Peyer's patch (tissue), 4 donors: Measurements from ENCODE around the gene PTPN12. TPM values are rescaled to one million over a fixed set of nuclear protein-coding genes. Genes with fewer than 3 reads are reported as not detected.
A peak's percentile ranks its signal among the peaks of the same experiment; 100 is the strongest.

ENCODE experiments used
- DNase-seq, 3 donors: peaks; one replicate each; pipeline ENCODE4 v3.0.0-alpha.2; 2017 to 2019
- H3K27ac ChIP-seq, 4 donors: fragments of 200-600 bp; sonication (generic); one replicate each; pipeline ENCODE4 v1.5.1; 2016 to 2019
- H3K27me3 ChIP-seq, 2 donors: fragments of 200-600 bp; sonication (generic); one replicate each; pipeline ENCODE4 v1.5.1; 2019
- H3K36me3 ChIP-seq, 3 donors: fragments of 200-600 bp; sonication (generic); one replicate each; pipeline ENCODE4 v1.5.1; 2016 to 2019
- H3K4me1 ChIP-seq, 4 donors: fragments of 200-600 bp; sonication (generic); one replicate each; pipeline ENCODE4 v1.5.1; 2016 to 2019
- H3K4me3 ChIP-seq, 4 donors: fragments of 200-600 bp; sonication (generic); 1 replicate in 3 of 4; 2 replicates in 1 of 4; pipeline ENCODE4 v1.5.1; 2016 to 2019; ENCODE audit warnings: mild to moderate bottlenecking in 1 of 4
- H3K9me3 ChIP-seq, 4 donors: fragments of 200-600 bp; sonication (generic); one replicate each; pipeline ENCODE4 v1.5.1; 2016 to 2019; ENCODE audit warnings: mild to moderate bottlenecking in 1 of 4
- POLR2A ChIP-seq, 2 donors: fragments of 450-650 bp; IDR thresholded peaks; one replicate each; pipeline ENCODE4 v1.5.1; 2017; ENCODE audit warnings: antibody characterized with exemption in 2 of 2, mild to moderate bottlenecking in 2 of 2, moderate library complexity in 2 of 2
- total RNA-seq, 4 donors: library from RNA; depleted of rRNA; stranded (reverse); fragments of >200 nt; gene quantifications; one replicate each; pipeline ENCODE4 v1.1.0, GENCODE V29; 2016
- TF ChIP-seq, protein P1 (sequence below), 6 experiments: fragments of 450-650 bp in 4 of 6; fragments of 200-600 bp in 2 of 6; sonication (generic) in 1 of 6; IDR thresholded peaks; one replicate each; pipeline ENCODE4 v1.5.1; 2017 to 2019; ENCODE audit warnings: antibody characterized with exemption in 6 of 6, mild to moderate bottlenecking in 3 of 6, moderate library complexity in 1 of 6

The PTPN12 gene
- total RNA-seq: 100 to 1,000 TPM in 1 of 4 donors, 10 to 100 TPM in 3; 41.3 to 176 (median 66.9) TPM

GRCh38 chr7:77537136-77537777, at the start of gene PTPN12:
Gene PTPN12, plus strand, starts transcription at chr7:77537295. Its CDS starts 252 bp downstream, at chr7:77537547.
- H3K27me3 ChIP-seq: no peaks in the 10 kb centered on the region
- DNase-seq: peak in 2 of 3 donors; percentile 41 to 73
- H3K4me3 ChIP-seq: peak within 1 kb of the TSS; percentile 85 to 95 (median 92)
- TF ChIP-seq POLR2A (IDR thresholded peaks at IDR 0.05): no peak
- TF ChIP-seq, protein P1, sequence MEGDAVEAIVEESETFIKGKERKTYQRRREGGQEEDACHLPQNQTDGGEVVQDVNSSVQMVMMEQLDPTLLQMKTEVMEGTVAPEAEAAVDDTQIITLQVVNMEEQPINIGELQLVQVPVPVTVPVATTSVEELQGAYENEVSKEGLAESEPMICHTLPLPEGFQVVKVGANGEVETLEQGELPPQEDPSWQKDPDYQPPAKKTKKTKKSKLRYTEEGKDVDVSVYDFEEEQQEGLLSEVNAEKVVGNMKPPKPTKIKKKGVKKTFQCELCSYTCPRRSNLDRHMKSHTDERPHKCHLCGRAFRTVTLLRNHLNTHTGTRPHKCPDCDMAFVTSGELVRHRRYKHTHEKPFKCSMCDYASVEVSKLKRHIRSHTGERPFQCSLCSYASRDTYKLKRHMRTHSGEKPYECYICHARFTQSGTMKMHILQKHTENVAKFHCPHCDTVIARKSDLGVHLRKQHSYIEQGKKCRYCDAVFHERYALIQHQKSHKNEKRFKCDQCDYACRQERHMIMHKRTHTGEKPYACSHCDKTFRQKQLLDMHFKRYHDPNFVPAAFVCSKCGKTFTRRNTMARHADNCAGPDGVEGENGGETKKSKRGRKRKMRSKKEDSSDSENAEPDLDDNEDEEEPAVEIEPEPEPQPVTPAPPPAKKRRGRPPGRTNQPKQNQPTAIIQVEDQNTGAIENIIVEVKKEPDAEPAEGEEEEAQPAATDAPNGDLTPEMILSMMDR (IDR thresholded peaks at IDR 0.05): no peak
- H3K36me3 ChIP-seq: no peaks in the 10 kb centered on the region
- H3K27ac ChIP-seq: peak within 1 kb of the TSS; percentile 93 to 98 (median 96)
- H3K9me3 ChIP-seq: no peaks in the 10 kb centered on the region
- H3K4me1 ChIP-seq: peaks cover 0 to 32% (median 3%) of the 10 kb centered on the region in 4 donors

- H3K9me3 ChIP-seq: no peaks in the 10 kb centered on the region
- H3K36me3 ChIP-seq: no peaks in the 10 kb centered on the region
- no peak overlapping the region for H3K4me3 ChIP-seq
- H3K4me1 ChIP-seq: no peaks in the 10 kb centered on the region
- DNase-seq: no peak
- no peak overlapping the region for H3K27ac ChIP-seq
- no peaks in the 10 kb centered on the region for H3K27me3 ChIP-seq
- TF ChIP-seq, protein P1 (IDR thresholded peaks at IDR 0.05): no peak
- TF ChIP-seq POLR2A (IDR thresholded peaks at IDR 0.05): no peak
Measured at GRCh38 chr7:77488986-77489385, 48.1 kb upstream of the PTPN12 start.

DNA sequence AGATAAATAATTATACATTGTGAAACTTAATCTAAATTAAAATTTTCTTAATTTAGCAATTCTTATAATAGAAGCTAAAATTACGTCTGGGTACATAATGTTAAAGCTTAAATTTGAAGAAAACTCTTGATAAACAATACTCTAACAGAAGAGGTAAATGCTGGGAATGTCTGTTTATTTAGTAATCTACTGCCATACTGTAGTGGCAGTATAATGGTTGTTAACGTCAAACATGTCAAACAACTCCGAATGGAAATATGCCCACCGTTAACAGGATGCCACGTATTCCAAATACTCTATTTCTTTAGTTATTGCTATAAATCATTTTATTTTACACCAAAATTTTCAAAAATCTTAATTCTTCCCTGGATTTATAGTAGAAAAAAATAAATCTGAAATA, 40.0 kb upstream of the PTPN12 start:
- no peak for TF ChIP-seq POLR2A (IDR thresholded peaks at IDR 0.05)
- TF ChIP-seq, protein P1 (IDR thresholded peaks at IDR 0.05): no peak
- Histone ChIP-seq H3K27ac (no peak overlapping the region), H3K4me1 (no peaks in the 10 kb centered on the region), H3K4me3 (no peak overlapping the region), H3K36me3 (no peaks in the 10 kb centered on the region), H3K9me3 (no peaks in the 10 kb centered on the region), H3K27me3 (no peaks in the 10 kb centered on the region)
- DNase-seq: no peak

DNA sequence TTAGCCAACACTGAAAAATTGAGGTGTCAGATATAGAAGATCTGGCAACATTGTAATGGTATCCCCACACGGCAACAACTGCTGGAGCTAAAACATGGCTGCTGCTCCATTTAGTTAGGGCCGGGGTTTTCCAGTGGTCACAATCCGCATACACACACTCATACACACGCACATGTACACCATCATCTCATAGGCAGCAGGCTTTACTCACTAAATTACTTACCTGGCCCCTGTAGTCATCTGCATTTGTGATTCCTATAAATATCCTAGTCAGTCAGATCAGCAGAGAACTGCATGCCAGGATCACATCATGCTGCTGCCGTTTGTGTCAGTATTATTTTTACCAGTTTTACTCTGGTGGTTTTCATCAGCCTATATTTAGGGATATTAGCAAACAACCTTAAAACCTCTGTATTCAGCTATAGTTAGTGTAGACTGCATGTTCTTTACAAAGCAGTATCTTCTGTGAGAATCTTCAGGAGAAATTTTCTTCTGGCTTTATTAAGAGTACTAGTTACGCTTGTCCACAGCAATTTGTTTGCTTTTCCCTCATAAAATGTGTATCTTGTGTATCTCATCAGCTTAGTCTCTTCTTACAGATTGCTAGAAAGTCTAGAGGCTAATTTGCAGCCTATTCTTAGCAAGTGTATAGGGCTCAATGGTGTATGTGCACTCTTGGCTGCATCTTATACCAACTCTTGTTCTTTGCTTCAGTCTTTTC, 38.3 kb upstream of the PTPN12 start:
- Histone ChIP-seq H3K27me3 (no peaks in the 10 kb centered on the region), H3K36me3 (no peaks in the 10 kb centered on the region), H3K9me3 (no peaks in the 10 kb centered on the region), H3K4me1 (no peaks in the 10 kb centered on the region), H3K27ac (no peak overlapping the region), H3K4me3 (no peak overlapping the region)
- DNase-seq: no peak
- TF ChIP-seq, protein P1 (IDR thresholded peaks at IDR 0.05): no peak
- no peak for TF ChIP-seq POLR2A (IDR thresholded peaks at IDR 0.05)

- H3K27me3 ChIP-seq: no peaks in the 10 kb centered on the region
- H3K4me3 ChIP-seq: no peak overlapping the region
- no peak for DNase-seq
- TF ChIP-seq POLR2A (IDR thresholded peaks at IDR 0.05): no peak
- TF ChIP-seq, protein P1 (IDR thresholded peaks at IDR 0.05): no peak
- H3K9me3 ChIP-seq: no peaks in the 10 kb centered on the region
- no peaks in the 10 kb centered on the region for H3K4me1 ChIP-seq
- no peak overlapping the region for H3K27ac ChIP-seq
- H3K36me3 ChIP-seq: no peaks in the 10 kb centered on the region
Measured at GRCh38 chr7:77501192-77501515, 35.9 kb upstream of the PTPN12 start.
